Hepatic stellate cell (primary cell): ENCODE data around the gene RASD2.

Experiments
- DNase-seq: peaks from one replicate; pipeline ENCODE4 v3.0.0; 2011; ENCODE audit warnings: low spot score

The RASD2 gene

DNA sequence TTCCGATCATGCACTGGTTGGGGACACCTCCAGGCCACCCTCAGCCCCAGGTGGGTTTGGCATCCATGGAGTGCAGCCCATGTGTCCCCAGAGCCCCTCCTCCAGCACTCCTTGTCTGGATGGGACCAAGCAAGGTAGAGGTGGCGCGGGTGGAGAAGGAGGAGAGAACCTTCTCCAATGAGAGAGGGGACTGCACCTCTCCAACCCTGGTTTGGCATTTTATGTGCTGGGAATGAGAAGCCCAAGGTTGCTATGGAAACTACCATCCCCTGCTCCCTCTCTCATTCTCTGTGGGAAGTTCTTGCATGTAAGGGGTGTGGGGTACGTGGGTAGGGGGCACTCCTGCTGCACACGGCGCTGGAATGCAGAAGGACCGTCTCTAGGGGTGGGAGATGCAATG, 21.8 kb upstream of the RASD2 start:
- DNase-seq: no peak

DNA sequence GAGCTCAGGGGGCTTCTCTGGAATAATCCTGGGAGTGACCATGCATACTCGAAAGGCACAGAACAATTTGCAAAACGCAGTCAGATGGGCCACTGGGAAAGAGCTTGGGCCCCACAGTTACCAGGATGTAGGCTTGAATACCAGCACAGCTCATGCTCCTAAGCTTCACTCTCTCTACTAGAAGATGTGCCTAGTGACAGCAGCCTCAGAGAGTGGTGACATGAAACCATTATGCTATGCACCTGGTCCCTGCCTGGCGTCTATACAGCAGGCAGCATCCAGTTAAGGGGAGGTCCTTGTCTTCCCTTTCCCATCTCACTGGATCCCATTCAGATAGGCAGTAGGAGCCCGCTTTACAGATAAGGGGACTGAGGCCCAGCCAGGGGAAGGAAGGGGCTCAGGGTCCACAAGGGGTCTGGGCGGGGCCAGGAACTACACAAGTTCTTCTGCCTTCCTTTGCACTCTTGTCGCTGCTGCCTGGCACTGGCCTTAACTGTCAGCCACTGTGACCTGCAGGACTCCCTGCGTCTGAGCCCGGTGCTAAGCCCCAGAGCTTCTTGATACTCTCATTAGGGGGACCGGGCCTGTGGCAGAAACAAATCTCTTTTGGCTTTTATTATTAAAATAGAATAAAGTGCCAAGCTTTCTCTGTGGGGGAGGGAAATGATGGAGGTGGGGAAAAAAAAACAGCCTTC, 21.2 kb upstream of the RASD2 start:
- no peak for DNase-seq

DNA sequence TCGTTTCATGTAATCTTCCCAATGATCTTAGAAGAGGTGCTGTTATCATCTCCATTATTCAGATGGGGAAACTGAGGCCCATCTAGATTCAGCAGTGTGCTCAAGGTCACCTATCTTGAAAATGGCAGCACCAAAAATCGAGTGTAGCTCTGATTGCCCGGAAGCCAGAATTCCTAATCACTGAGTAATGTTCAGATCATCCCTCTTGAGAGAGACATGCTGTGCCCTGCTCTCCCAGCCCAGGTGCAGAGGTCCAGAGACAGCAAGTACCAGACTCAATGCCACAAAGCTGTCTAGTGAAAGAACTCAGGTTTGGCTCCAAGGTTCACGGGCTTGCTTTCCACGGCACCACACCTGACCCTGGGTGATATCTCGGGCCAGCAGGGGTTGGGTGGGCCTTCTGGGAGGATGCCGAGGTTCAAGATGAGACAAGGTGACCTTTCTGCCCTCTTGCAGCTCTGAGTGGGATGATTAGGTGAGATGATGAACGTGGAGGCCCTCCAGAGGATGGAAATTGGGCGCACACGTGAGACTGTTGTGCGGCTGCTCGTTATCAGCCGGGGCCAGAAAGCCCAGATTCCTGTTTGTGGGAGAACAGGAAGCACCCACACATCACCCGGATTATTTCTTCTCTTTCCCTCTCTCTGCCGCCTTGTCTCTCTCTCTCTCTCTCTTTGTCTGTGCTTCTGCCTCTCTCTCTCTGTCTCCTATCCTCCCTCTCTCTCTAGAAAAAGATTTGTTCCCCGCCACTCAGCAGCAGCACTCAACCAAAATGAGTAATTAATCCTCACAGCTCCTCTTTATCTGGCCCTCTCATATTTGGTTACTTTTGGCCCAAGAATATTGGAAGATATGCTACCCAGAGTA, 19.0 kb upstream of the RASD2 start:
- DNase-seq: no peak

DNA sequence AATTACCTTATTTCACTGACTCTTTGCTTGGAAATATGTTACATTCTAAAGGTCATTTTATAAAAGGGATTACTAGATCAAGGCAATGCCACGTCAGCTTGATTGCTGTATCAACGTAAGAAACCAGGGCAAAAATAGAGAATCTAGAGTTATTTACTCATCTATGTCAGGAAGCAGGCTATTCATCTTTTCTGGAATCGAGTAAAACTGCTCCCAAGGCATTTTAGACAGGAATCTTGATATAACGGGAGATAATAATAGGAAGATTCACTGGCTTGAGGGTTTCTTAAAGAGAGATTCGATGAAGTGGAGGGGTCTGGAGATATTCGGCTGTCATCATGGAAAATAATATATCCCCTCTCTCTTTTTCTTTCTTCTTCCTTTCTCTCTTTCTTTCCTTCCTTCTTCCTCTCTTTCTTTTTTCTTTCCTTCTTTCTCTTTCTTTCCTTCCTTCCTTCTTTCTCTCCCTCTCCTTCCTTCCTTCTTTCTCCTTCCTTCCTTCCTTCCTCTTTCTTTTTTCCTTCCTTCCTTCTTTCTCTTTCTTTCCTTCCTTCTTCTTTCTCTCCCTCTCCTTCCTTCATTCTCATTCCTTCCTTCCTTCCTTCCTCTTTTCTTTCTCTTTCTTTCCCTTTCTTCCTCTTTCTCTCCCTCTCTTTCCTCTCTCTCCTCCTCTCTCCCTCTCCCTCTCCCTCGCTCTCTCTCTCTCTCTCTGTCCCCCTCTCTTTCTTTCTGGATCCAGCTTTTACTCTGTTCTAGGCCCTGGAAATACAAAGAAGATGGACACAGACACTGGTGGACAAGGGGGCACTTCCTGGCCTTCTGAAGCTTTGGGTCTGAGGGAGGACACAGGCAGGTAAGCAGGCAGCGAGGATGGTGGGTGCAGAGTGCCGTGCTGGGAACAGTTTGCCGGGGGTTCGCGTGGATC, 18.1 kb upstream of the RASD2 start:
- no peak for DNase-seq

DNA sequence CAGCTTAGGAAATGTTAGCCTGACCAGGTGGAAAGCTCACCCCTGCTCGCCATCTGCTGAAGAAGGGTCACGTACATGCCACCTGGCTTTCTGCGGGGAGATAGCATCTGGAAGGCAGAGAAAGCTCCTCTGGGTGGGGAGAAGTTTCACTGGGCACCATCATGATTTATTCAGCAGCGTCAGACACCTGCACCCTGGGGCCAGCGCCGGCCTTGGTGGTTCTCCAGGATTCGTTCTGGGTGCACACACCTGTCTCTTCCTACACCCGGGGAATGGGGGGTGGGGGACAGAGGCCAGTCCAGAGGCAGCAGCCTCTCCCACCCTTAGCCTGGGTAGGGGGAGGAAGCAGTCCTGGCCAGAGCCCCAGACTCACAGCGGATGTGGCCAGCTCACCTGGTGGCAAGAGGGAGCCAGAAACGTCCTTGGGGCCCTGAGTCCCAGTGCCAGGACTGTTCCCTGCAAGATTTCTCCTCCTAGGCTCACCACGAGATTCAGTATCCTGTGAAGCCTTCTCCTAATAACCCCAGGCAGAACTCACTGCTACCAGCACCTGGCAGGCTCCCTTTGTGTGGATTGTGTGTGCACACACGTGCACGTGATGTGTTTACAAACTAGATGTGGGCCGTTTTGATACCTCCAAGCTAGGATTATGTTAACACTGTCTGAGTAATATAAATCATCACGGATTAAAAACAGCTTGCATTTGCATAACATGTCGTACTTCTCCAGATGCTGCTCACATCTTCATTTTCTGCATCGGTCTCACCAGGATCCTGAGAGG, 17.3 kb upstream of the RASD2 start:
- DNase-seq: no peak

DNA sequence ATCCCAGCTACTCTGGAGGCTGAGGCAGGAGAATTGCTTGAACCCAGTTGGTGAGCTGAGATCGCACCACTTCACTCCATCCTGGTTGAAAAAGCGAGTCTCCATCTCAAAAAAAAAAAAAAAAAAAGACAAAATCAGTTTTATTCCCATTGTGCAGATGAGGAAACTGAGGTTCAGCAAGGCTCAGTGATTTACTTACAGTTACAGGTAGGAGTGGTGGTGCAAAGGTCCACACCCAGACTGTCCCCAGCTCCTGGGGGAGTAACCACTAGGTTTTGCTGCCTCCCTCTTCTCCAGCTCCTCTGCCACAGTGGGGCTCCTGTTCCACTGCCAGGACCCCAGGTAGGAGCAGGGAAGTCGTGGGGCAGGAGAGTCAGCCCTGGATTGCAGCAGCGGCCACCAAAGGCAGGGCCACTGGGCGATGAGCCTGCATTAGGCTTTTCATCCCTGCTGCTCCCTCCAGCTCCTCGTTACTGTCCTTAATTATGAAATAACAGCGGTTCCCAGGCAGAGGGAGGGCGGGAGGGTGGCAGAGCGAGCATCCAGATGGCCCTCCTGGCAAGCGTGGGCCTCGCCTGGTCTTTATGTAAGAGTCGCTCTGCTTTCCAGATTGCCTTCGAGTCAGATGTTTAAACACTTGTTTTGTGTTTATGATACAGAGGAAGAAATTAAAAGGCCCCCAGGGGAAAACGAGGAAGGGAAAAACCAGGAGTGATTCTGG, 15.5 kb upstream of the RASD2 start:
- no peak for DNase-seq

DNA sequence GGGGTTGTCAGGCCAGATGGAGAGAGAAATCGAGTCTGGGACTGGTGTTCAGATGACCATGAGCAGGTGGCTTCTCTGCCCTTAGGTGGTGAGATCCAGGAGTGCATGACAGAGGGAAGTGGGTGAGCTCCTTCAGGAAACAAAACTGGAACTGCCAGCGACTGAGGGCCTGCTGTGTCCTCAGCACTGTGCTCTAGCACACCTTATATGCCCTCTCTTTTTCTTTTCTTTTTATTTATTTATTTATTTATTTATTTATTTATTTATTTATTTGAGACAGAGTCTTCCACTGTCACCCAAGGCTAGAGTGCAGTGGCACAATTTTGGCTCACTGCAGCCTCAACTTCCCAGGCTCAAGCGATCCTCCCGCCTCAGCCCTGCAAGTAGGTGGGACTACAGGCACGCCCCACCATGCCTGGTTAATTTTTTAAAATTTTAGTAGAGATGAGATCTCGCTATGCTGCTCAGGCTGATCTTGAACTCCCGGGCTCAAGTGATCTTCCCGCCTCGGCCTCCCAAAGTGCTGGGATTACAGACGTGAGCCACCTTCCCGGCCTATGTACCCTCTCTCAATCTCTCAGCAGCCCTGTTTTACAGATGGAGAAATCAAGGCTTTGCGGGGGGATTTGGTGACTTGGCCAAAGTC, 14.8 kb upstream of the RASD2 start:
- no peak for DNase-seq

DNA sequence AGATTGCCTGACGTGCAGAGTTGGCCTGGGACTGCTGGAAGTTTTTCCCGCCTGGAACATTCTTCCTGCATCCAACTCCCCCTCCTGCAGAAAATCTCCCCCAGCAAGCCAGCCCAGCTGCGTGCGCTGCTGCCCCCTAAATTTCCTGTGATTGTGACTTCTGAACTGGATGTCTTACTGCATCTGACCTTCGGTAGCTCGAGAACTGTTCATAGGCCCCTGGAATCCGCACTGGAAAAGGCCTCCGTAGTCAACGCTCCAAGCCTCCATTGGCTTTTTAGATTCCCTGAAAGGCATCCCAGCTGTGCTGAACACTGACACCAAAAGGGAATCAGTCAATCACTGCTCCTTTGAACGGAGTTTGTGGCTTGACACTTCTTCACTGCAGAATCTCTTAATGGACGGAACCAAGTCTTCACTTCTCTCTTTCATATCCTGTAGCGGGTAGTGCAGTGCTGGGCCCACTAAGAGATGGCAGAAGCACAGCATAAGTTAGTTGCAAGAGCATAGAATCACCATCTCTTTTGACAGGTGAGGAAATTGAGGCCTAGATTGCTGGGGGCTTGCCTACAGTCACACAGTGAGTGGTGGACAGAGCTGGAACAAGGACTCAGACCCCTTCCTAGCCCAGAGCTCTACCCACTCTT, 14.2 kb upstream of the RASD2 start:
- no peak for DNase-seq

DNA sequence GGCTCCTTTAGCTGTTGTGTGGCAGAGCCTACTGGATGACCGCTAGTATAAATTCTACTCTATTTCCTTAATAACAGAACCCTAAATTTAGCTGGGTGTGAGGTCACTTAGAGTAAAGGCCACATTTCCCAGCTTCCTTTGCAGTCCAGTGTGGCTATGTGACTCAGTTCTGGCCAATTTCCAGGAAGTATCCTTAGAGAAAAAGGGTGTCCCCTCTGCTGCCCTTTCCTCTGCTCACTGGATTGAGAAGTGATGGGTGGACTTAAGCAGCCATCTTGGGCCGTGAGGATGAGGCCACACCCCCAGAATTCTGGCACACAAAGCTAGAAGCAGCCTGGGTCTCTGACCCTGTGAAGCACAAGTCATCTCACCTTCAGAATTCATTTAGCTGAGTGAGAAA, 11.7 kb upstream of the RASD2 start:
- DNase-seq: no peak

DNA sequence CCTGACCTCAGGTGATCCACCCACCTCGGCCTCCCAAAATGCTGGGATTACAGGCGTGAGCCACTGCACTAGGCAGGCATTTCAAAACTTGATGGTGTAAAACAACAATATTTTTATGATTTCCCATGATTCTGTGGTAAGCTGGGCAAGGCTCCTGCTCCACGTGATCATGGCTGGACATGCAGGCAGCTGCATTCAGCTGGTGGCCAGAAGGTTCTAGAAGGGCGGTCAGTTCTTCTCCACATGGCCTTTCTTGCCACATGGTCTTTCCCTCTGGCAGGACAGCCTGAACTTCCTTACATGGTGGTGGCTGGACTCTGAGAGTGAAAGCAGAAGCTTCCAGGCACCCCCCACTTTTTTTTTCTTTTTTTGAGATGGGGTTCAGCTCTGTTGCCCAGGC, 9.9 kb upstream of the RASD2 start:
- no peak for DNase-seq

DNA sequence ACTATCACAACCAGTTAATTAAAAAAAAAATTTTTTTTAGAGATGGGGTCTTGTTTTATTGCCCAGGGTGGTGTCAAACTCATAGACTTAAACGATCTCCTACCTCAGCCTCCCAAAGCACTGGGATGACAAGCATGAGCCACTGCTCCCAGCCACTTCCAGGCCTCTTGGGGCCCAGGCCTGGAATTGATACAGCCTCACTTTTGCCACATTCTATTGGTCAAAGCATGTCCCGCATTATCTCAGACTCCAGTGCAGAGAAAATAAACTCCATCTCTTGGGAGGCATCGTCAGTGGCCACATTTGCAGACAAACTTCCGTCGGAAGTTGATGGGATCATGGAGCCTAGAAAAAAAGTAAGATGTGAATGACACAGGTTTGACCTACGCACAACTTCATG, 9.4 kb upstream of the RASD2 start:
- no peak for DNase-seq

DNA sequence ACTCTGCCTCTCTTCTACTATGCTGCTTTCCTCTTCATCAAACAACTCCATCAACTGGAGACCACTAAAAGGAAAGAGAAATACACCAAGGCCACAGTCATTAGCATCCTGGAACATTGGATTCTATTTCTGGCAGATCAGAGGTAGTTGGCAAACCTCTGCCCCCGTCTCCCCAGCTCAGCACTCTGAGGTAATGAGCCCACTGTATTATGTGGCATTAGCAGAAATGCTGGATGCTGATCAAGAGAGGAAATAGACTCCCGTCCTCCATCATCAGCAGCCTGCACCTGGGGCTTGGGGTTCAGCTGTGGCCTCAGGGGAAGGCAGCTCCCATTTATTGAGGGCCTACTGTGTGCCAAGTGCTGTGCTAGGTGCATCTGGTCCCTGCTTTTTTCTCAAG, 9.0 kb upstream of the RASD2 start:
- DNase-seq: no peak

DNA sequence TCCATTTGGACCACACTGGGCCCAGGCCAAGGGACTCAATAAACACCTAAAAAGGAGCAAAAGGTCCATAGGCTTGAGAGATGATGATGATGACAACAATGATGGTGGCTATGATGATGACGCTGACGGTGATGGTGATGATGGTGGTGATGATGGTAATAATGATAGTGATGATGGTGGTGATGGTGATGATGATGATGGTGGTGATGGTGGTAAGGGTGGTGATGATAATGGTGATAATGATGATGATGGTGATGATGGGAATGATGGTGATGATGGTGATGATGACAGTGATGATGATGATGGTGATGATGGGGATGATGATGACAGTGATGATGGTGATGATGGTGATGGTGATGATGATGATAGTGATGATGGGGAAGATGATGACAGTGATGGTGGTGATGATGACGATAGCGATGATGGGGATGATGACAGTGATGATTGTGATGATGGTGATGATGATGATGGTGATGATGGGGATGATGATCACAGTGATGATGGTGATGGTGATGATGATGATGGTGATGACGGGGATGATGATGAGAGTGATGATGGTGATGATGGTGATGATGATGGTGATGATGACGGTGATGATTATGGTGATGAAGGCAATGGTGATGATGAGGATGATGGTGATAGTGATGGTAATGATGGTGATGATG, 7.1 kb upstream of the RASD2 start:
- DNase-seq: no peak

DNA sequence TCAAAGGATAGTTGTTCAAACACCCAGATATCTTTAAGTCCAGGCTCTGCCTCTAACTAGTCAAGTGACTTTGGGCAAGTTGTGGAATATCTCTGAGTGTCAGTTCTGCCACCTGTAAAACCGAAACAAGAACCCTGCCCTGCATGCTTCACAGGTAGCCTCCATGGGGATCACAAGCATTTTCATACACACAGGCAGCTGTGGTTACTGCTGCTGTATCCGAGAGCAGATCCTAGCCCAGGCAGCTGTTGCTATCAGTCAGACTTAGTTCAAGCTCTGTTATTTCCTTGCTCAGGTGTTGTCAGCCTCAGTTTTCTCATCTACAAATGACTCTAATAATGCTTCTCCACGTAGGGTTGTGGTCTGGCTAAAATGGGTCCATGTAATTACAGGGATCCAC, 6.5 kb upstream of the RASD2 start:
- DNase-seq: no peak

DNA sequence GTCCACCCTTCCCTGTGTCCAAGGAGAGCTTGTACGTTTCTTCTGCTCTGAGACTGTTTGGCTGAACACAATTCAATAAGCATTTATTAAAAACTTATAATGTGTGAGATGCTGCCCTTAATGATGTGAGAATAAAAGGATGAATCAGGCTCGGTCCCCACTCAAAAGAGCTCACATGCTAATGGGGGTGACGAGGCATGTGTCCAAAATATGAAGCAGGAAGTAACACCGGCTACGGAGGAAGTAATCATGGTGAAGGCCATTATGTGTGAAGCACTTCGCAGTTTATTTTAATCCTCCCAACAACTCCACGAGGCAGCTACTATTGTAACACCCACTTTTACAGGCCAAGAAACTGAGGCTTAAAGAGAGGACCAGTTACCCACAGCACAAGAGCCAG, 3.4 kb upstream of the RASD2 start:
- DNase-seq: no peak

DNA sequence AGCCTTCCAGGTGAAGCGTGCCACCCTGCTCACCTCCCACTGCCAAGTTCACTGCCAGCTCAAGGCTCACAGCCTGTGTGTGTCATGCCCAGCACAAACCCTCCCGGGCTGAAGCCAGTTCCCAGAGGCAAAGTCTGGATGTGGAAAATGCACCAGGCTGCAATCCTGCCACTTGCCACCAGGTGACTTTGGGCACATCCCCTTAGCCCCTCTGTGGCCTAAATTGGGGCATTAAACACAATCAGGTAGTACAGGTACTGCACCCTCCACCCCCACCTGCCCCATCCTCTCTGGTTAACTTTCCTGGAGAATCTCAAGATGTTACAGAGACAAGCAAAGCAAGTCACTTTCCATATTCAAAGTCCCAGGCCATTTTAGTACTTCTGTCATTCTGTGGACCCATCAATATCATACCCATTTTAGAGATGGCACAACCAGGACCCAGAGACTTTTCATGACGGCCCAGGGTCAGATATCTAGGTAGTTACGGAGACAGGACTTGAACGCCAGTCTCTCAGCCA, 1.8 kb upstream of the RASD2 start:
- peak; percentile 57 for DNase-seq

DNA sequence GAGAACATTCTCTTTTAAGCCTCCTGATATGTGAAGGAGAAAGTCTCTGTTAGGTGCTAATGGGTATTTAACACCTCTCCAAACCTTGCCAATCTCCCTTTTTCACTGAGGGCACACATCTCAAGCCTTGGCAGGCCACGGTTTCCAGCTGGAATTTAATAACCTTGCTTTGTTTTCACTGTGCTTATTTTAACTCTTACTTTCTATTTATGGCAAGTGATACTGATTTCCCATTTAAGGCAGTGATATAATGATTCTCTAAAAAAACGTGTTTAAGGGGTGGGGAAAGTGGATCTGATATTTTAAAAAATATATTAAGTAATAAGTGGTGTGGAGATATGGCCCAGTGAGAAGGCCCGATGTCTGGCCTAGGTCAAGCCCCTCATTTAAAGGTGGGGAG, 1.1 kb upstream of the RASD2 start:
- no peak for DNase-seq

DNA sequence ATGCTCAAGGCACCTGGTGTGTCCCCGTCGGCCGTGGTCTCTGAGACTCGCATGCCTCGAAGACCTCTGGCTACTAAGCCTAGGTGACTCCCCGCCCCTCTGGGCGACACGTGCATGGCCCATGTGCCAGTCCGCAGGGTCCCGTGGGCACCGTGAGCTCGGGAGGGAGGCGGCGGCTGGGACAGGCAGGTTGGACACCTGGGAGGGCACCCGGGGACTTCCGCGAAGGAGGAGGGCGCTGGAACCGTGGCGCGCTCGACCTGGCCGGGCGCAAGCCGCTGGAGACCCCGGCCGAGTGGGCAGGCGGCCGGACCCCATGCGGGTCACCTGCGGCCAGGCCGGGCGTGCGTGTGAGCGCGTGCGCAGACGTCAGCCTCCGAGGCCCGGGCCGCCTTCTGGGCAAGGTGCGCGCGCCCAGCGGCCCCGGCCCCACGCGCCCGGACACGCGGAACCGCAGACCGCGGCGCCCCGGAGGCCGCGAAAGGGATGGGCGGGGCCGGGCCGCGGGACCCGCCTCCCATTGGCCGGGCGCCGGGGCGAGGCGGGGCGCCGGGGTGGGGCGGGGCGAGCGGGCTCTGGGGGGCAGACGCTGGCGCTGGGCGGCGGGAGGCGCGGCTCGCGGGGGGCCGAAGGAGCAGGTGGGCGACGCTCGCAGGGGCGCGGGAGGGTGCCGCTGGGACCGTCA, 579 bp upstream of the RASD2 start:
- DNase-seq: peak; percentile 82

DNA sequence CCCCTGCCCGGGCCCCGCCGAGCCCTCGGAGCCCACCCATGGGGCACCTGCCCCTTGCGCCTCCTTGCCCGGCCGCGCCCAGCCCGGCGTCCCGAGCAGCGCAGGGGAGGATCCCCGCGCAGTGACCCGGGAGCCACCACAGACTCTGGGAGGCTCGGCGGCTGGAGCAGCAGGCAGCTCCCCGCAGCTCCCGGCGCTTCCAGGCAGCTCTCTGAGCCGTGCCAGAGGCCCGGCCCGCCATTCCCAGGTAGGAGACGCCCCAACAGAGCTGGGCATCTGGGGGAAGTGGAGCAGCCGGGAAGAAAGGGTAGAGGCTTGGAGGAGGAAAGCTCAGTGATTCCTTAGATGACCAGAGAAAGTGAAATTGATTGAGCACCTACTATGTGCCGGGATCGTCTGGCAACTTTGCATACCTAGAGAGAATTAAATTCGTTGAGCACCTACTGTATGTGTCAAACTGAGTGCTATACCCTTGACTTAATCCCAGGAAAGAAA, 670 bp downstream of the RASD2 start:
- no peak for DNase-seq
